ENCODE data around the gene KLK1. TPM values are rescaled to one million over a fixed set of nuclear protein-coding genes. Genes with fewer than 3 reads are reported as not detected.

The KLK1 gene
- total RNA-seq, 1 donor from 2014 or later, result not detected

DNA sequence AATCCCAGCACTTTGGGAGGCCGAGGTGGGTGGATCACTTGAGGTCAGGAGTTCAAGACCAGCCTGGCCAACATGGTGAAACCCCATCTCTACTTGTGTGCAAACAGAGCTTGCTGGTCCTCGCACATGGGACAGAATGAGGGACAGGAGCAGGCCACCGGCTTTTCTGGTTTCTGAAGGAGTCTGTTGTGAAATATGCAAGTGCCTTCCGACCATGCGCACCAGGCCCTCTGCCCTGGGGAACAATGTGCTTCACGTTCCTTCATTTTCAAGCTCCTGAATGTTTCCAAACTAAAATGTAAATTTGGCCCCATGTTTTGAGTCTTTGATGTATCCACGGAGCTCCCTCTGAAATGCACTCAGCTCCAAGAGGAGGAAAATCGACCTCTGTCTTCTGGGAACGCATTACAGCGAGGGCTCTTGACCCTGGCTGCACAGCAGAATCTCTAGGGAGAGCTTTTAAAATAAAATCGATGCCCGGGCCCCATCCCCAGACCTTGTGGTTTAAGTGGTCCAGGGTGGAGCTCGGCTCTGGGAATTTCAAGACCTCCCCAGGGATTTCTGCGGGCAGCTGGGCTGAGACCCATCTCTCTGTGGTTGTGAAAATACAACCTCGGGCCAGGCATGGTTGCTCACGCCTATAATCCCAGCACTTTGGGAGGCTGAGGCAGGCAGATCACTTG is 42.7 kb downstream of the KLK1 start:
- TF ChIP-seq, protein P1, sequence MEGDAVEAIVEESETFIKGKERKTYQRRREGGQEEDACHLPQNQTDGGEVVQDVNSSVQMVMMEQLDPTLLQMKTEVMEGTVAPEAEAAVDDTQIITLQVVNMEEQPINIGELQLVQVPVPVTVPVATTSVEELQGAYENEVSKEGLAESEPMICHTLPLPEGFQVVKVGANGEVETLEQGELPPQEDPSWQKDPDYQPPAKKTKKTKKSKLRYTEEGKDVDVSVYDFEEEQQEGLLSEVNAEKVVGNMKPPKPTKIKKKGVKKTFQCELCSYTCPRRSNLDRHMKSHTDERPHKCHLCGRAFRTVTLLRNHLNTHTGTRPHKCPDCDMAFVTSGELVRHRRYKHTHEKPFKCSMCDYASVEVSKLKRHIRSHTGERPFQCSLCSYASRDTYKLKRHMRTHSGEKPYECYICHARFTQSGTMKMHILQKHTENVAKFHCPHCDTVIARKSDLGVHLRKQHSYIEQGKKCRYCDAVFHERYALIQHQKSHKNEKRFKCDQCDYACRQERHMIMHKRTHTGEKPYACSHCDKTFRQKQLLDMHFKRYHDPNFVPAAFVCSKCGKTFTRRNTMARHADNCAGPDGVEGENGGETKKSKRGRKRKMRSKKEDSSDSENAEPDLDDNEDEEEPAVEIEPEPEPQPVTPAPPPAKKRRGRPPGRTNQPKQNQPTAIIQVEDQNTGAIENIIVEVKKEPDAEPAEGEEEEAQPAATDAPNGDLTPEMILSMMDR (IDR thresholded peaks at IDR 0.05), result no peak
- no peak overlapping the region for H3K4me3 Mint-ChIP-seq (ENCODE audit: unreplicated experiment)
- no peak for DNase-seq (ENCODE audit: low spot score)
- H3K4me1 Mint-ChIP-seq (ENCODE audit: low read depth), result peaks cover 12% of the 10 kb centered on the region
- no peaks in the 10 kb centered on the region for H3K9me3 Mint-ChIP-seq (ENCODE audit: low read depth)
- H3K36me3 Mint-ChIP-seq (ENCODE audit: low read depth), result no peaks in the 10 kb centered on the region
- peaks cover 52% of the 10 kb centered on the region for H3K27me3 Mint-ChIP-seq (ENCODE audit: low read depth)
- H3K27ac Mint-ChIP-seq (ENCODE audit: unreplicated experiment), result no peak overlapping the region

- H3K9me3 Mint-ChIP-seq (ENCODE audit: low read depth), result no peaks in the 10 kb centered on the region
- no peak overlapping the region for H3K27ac Mint-ChIP-seq (ENCODE audit: unreplicated experiment)
- H3K36me3 Mint-ChIP-seq (ENCODE audit: low read depth), result no peaks in the 10 kb centered on the region
- H3K27me3 Mint-ChIP-seq (ENCODE audit: low read depth), result peaks cover 60% of the 10 kb centered on the region
- TF ChIP-seq, protein P1 (IDR thresholded peaks at IDR 0.05), result no peak
- H3K4me1 Mint-ChIP-seq (ENCODE audit: low read depth), result peaks cover 12% of the 10 kb centered on the region
- no peak for DNase-seq (ENCODE audit: low spot score)
- H3K4me3 Mint-ChIP-seq (ENCODE audit: unreplicated experiment), result no peak overlapping the region
These were observed 43.8 kb downstream of the KLK1 start for GRCh38 chr19:50779504-50780457.

- Mint-ChIP-seq H3K27ac (ENCODE audit: unreplicated experiment) (no peak overlapping the region), H3K9me3 (ENCODE audit: low read depth) (no peaks in the 10 kb centered on the region), H3K27me3 (ENCODE audit: low read depth) (peaks cover 67% of the 10 kb centered on the region), H3K36me3 (ENCODE audit: low read depth) (no peaks in the 10 kb centered on the region), H3K4me3 (ENCODE audit: unreplicated experiment) (no peak overlapping the region), H3K4me1 (ENCODE audit: low read depth) (peaks cover 12% of the 10 kb centered on the region)
- no peak for DNase-seq (ENCODE audit: low spot score)
- TF ChIP-seq, protein P1 (IDR thresholded peaks at IDR 0.05), result no peak
These were observed 44.6 kb downstream of the KLK1 start for GRCh38 chr19:50778906-50779430.

DNA sequence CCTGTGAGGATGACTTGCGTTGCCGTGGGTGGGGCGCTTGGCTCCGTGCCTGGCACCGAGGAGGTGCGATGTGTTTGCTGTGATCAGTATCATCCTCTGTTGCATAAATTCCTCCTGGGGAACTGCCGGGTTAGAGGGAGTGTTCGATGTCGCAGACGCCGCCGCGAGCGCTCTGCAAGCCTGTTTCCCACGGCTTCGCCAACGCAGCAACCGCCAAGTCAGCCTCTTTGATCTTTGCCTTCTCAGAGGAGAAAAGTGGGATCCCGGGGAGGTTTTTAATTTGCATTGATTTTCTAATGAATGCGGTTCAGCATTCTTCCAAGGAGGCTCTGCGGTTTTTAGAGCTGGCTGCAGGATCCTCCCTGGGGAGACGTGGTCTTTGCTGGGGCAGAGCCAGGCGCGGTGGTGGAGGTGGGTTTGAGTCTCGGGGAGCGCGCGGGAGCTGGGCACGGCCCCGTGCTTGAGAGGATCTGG is 45.7 kb downstream of the KLK1 start:
- Mint-ChIP-seq H3K4me3 (ENCODE audit: unreplicated experiment) (no peak overlapping the region), H3K9me3 (ENCODE audit: low read depth) (no peaks in the 10 kb centered on the region), H3K36me3 (ENCODE audit: low read depth) (no peaks in the 10 kb centered on the region), H3K27ac (ENCODE audit: unreplicated experiment) (no peak overlapping the region), H3K4me1 (ENCODE audit: low read depth) (peaks cover 7% of the 10 kb centered on the region), H3K27me3 (ENCODE audit: low read depth) (peaks cover 70% of the 10 kb centered on the region)
- no peak for DNase-seq (ENCODE audit: low spot score)
- TF ChIP-seq, protein P1 (IDR thresholded peaks at IDR 0.05), result no peak

DNA sequence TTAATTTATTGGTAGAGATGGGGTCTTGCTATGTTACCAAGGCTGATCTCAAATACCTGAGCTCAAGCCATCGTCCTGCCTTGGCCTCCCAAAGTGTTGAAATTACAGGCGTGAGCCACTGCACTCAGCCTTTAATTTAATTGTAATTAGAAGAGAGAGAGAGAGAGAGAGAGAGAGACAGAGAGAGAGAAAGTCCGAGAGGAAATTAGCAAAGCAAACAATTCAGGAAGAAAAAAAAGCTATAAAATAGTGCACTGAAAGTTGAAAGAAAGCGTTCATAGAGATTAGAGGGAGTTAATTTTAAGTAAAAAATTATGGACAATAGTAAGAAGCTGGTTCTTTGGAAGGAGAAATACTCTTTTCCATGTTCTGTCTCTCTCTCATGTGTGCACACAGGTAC is 46.3 kb downstream of the KLK1 start:
- Mint-ChIP-seq H3K27me3 (ENCODE audit: low read depth) (peaks cover 66% of the 10 kb centered on the region), H3K36me3 (ENCODE audit: low read depth) (no peaks in the 10 kb centered on the region), H3K9me3 (ENCODE audit: low read depth) (no peaks in the 10 kb centered on the region), H3K4me1 (ENCODE audit: low read depth) (peaks cover 7% of the 10 kb centered on the region), H3K4me3 (ENCODE audit: unreplicated experiment) (no peak overlapping the region), H3K27ac (ENCODE audit: unreplicated experiment) (no peak overlapping the region)
- TF ChIP-seq, protein P1 (IDR thresholded peaks at IDR 0.05), result no peak
- DNase-seq (ENCODE audit: low spot score), result no peak
